Measurements from ENCODE around the gene SCD5.

The SCD5 gene

DNA sequence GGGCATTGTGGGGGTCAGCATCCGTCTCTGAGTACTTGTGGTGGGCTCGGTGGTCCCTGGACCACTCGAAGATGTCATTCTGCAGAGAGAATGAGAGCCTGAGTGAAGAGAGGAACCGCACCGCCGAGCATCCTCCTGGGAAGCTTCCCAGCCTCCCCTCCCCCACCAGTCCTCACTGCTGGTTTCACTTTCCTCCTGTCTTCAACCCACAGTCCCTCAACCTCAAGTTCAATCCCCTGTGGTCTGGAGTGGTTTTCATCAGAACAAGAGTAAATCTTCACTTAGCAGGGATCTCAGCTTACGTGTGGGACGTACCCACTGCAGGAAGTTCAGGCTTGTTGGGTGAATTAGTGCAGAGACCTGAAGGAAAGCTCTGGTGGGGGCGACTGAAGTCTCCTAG, 117.8 kb downstream of the SCD5 start:
- no peak overlapping the region for H3K27ac ChIP-seq
- TF ChIP-seq, protein P1, sequence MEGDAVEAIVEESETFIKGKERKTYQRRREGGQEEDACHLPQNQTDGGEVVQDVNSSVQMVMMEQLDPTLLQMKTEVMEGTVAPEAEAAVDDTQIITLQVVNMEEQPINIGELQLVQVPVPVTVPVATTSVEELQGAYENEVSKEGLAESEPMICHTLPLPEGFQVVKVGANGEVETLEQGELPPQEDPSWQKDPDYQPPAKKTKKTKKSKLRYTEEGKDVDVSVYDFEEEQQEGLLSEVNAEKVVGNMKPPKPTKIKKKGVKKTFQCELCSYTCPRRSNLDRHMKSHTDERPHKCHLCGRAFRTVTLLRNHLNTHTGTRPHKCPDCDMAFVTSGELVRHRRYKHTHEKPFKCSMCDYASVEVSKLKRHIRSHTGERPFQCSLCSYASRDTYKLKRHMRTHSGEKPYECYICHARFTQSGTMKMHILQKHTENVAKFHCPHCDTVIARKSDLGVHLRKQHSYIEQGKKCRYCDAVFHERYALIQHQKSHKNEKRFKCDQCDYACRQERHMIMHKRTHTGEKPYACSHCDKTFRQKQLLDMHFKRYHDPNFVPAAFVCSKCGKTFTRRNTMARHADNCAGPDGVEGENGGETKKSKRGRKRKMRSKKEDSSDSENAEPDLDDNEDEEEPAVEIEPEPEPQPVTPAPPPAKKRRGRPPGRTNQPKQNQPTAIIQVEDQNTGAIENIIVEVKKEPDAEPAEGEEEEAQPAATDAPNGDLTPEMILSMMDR (conservative IDR thresholded peaks at IDR 0.05), result no peak

DNA sequence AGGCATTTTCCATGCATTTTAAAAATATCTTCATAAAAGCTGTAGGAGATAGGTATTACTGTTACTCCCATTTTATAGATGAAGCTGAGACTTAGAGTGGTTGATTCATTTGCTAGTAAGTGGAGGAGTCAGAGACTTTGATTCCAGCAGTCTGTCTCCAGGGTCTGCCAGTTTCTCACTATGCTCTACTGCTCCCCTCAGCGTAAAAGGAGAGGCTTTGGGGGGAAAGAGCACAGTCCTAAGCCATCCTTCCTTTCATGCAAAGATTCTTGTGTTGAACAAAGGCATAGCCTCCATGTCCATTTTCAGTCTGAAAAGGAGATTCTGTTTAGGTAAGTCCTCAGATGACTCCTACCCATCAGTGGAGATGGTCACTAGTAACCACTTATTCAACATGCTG, 119.1 kb downstream of the SCD5 start:
- H3K27ac ChIP-seq, result no peak overlapping the region; the same call in 1 of the 2 replicates
- TF ChIP-seq, protein P1 (conservative IDR thresholded peaks at IDR 0.05), result no peak

DNA sequence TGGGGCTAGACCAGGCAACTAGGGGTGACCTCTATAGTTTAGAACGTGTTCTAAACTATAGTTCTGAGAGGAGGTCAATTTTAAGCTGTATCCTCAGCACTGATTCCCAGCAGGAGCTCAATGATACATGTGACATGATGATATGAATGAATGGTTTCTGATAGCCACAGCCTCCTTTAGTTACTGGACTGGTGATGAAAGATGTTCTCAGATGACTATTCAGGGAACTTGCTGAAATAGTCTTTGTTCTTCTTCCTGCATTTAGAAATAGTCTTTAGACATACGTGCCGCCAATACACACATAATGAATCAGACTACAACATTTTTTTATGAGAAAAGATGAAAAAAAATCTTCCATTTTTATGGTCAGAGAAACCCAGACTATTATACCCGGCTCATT, 120.5 kb downstream of the SCD5 start:
- H3K27ac ChIP-seq, result peak overlapping the region; percentile 93
- TF ChIP-seq, protein P1 (conservative IDR thresholded peaks at IDR 0.05), result no peak

DNA sequence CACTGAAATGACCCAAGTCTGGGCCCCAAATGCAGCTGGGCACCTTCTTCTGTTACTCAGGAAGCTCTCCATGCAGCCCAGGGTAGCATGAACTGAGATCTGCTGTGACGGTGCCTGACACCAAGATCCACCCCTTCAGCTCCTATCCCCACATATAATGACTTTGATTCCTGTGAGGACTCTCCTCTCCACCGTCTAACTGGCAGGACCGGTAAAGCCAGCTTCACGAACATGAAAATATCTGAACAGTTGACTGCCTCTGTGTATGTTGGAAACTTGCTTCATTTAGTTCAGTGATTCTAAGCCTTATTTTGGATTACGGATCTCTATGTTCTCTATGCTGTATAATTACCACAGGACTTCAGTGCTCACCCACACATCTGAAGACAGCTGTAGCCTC, 121.3 kb downstream of the SCD5 start:
- peak overlapping the region; percentile 93 for H3K27ac ChIP-seq
- TF ChIP-seq, protein P1 (conservative IDR thresholded peaks at IDR 0.05), result no peak

DNA sequence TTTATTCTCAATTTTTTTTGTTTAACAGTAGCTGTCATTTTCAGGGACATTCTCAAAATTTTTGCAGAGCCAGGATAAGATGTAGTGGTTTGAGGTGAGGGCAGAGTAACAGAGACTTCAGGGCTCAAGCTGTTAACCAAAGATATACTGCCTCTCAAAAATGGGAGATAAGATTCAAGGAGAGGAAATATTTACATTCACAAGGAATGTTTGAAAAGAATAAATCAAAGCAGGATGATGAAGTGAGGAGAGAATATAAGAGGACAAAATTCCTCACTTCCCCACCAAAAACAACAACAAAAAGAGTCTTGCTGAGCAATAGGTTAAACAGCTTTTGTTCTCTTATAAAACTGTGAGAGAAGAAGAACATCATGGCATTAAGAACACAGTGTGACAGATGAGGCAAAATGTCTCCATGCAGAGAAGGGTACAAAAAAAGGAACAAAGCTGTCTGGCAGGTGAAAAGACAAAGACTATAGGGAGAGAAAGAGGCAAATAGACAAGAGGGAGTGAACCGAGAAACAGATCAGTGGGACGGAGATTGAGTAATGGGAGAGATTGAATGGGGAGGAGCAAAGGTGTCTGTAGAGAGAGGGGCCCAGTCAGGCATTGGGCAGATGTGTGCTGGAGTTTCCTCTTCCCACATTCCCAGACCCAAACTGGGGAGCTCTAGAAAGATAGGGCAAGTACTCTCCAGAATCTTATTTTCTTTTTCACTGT, 130.7 kb downstream of the SCD5 start:
- TF ChIP-seq, protein P1 (conservative IDR thresholded peaks at IDR 0.05), result no peak
- H3K27ac ChIP-seq, result no peak overlapping the region

DNA sequence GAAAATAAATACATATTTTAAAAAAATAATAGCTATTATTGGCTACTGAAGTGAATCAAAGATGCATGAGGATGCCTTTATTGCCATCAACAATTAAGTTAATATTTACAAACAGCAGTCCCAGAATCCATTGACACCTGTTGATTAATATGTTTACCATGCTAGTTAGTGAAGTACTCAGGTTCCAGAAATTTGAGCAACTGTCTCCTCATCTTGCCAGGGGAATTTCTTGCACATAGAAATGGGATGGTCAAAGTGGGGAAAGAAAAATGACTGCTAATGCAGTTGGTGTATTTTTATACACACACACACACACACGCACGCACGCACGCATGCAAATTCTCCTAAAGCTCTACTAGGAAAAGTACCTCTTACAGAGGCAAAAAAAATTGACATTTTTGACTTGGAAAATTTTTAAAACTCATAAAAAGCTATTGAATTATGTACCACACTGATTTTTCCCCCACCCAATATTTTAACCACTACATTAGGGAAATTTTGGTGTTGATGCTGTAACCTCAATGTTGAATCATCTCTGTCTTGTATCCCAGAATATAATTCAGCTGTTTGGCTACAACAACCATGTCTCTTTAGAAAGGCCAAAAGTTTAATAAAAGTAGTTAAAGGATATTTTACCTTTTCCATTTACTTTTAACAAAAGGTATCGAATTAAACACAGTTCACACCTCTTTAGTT, 131.5 kb downstream of the SCD5 start:
- TF ChIP-seq, protein P1 (conservative IDR thresholded peaks at IDR 0.05), result no peak
- no peak overlapping the region for H3K27ac ChIP-seq

DNA sequence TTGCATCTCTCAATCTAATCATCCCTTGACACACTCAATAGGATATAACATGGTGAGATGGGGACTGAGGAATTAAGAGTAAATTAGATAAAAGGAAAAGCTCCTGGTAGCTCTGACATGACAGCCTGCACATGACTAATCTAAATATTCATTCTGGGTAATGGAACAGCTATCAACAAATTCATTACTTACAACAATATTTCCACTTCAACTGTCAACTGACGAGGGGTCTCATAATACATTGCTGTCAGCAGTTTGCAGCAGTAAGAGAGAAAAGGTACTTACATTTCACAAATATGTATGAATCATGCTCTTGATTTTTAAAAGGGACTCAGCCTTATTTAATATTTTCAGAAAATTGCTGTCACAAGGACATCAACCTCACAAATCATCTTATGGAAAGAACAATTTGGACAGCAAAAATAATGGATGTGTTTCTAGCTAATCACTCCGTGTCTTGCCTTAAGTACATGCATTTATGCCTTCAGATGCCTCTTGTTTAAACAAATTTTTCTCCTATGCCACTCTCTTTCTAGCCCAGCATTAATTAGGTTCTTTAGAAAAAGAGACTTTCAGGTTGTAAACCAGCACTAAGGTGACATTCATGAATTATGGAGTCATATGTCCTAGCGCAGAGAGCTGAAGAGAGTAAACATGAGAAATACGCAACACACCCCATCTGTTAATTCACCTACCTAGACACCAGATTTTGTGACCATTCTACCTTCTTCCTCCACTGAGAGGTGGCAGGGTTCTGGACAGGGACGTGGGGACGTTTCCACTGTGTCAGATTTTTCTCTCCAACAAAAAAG, 137.2 kb downstream of the SCD5 start:
- no peak overlapping the region for H3K27ac ChIP-seq
- TF ChIP-seq, protein P1 (conservative IDR thresholded peaks at IDR 0.05), result no peak

Data from VCaP (cell line).